ENCODE results near the gene DPH1.

The DPH1 gene

GRCh38 chr17:2023692-2024571, 6.0 kb upstream of the DPH1 start (continued):
- TF ChIP-seq SETDB1 (IDR thresholded peaks at IDR 0.05; ENCODE audit: insufficient read length, low read length) (no peak), ZXDB (tag by site-specific recombination; IDR thresholded peaks at IDR 0.05) (no peak), SP3 (tag by site-specific recombination; IDR thresholded peaks at IDR 0.05) (no peak), ZNF146 (tag by site-specific recombination; IDR thresholded peaks at IDR 0.05) (no peak), ZNF280D (tag by site-specific recombination; IDR thresholded peaks at IDR 0.05) (no peak), ZNF335 (tag by site-specific recombination; conservative IDR thresholded peaks at IDR 0.05) (peak; percentile 54; the same call in 1 of the 2 replicates), ZNF214 (tag by site-specific recombination; IDR thresholded peaks at IDR 0.05; ENCODE audit: borderline replicate concordance) (no peak), ZBTB20 (tag by site-specific recombination; IDR thresholded peaks at IDR 0.05) (peak; percentile 67), ZNF311 (tag by site-specific recombination; IDR thresholded peaks at IDR 0.05; ENCODE audit: borderline replicate concordance) (no peak), ZNF175 (tag by site-specific recombination; IDR thresholded peaks at IDR 0.05) (no peak), ZNF610 (tag by site-specific recombination; IDR thresholded peaks at IDR 0.05; ENCODE audit: borderline replicate concordance) (no peak), WT1 (tag by site-specific recombination; IDR thresholded peaks at IDR 0.05) (no peak), ZNF302 (tag by site-specific recombination; IDR thresholded peaks at IDR 0.05; ENCODE audit: low read depth) (no peak), ZNF133 (tag by site-specific recombination; IDR thresholded peaks at IDR 0.05) (no peak), ZNF394 (tag by site-specific recombination; IDR thresholded peaks at IDR 0.05; ENCODE audit: borderline replicate concordance) (no peak), MZF1 (tag by site-specific recombination; IDR thresholded peaks at IDR 0.05; ENCODE audit: borderline replicate concordance) (no peak), ZNF501 (tag by site-specific recombination; IDR thresholded peaks at IDR 0.05) (no peak), ZNF354C (tag by site-specific recombination; IDR thresholded peaks at IDR 0.05; ENCODE audit: borderline replicate concordance, low read depth) (no peak), ZBTB48 (tag by site-specific recombination; IDR thresholded peaks at IDR 0.05) (no peak), ZFP69B (tag by site-specific recombination; IDR thresholded peaks at IDR 0.05) (no peak), OSR2 (tag by site-specific recombination; IDR thresholded peaks at IDR 0.05) (peak; percentile 35; the same call in 1 of the 2 replicates), ZNF76 (tag by site-specific recombination; IDR thresholded peaks at IDR 0.05; ENCODE audit: borderline replicate concordance, low read depth) (peak; percentile 9; the same call in 1 of the 2 replicates), REST (tag by site-specific recombination; IDR thresholded peaks at IDR 0.05) (no peak), ZNF629 (tag by site-specific recombination; IDR thresholded peaks at IDR 0.05) (no peak), KLF10 (tag by site-specific recombination; IDR thresholded peaks at IDR 0.05) (peak; percentile 23; the same call in 1 of the 2 replicates), CTCF (tag by site-specific recombination; IDR thresholded peaks at IDR 0.05) (peak; percentile 37; the same call in 1 of the 2 replicates), TSHZ1 (tag by site-specific recombination; IDR thresholded peaks at IDR 0.05; ENCODE audit: borderline replicate concordance) (no peak), GLI2 (tag by site-specific recombination; IDR thresholded peaks at IDR 0.05; ENCODE audit: borderline replicate concordance, low read depth) (no peak)

Data from HEK293 (cell line).